KMS-11 (cell line): Measurements from ENCODE around the gene TFF3.

Experiments
- H2AFZ ChIP-seq: fragments of 200-600 bp; sonication (generic); 2 replicates; pipeline ENCODE4 v1.6.1; 2016; ENCODE audit warnings: antibody characterized with exemption, mixed run types, low read depth
- H3K27ac ChIP-seq: fragments of 200-600 bp; sonication (generic); 2 replicates; pipeline ENCODE4 v1.6.1; 2016; ENCODE audit warnings: mild to moderate bottlenecking, mixed run types
- H3K27me3 ChIP-seq: fragments of 200-600 bp; sonication (generic); 2 replicates; pipeline ENCODE4 v1.6.1; 2017; ENCODE audit warnings: mild to moderate bottlenecking, low read depth, mixed run types, moderate library complexity; ENCODE audit not compliant: insufficient read depth
- H3K36me3 ChIP-seq: fragments of 200-600 bp; sonication (generic); 2 replicates; pipeline ENCODE4 v1.6.1; 2017; ENCODE audit warnings: mild to moderate bottlenecking, mixed run types; ENCODE audit not compliant: insufficient read depth
- H3K4me1 ChIP-seq: fragments of 200-600 bp; sonication (generic); 2 replicates; pipeline ENCODE4 v1.6.1; 2016; ENCODE audit warnings: mild to moderate bottlenecking, low read depth, mixed run types; ENCODE audit not compliant: poor library complexity, severe bottlenecking
- H3K4me2 ChIP-seq: fragments of 200-600 bp; sonication (generic); 2 replicates; pipeline ENCODE4 v1.7.0; 2016; ENCODE audit warnings: mild to moderate bottlenecking, mixed run types
- H3K4me3 ChIP-seq: fragments of 200-600 bp; sonication (generic); IDR thresholded peaks from 2 replicates; pipeline ENCODE4 v1.6.1; 2017; ENCODE audit warnings: low read depth, low read length, mixed read lengths; ENCODE audit not compliant: insufficient read depth
- H3K79me2 ChIP-seq: fragments of 200-600 bp; sonication (generic); 2 replicates; pipeline ENCODE4 v1.6.1; 2016; ENCODE audit warnings: low read depth, mixed run types; ENCODE audit not compliant: insufficient read depth
- H3K9ac ChIP-seq: fragments of 200-600 bp; sonication (generic); 2 replicates; pipeline ENCODE4 v1.6.1; 2016; ENCODE audit warnings: mild to moderate bottlenecking, mixed run types
- H4K20me1 ChIP-seq: fragments of 200-600 bp; sonication (generic); 2 replicates; pipeline ENCODE4 v1.6.1; 2016; ENCODE audit warnings: mild to moderate bottlenecking, mixed run types; ENCODE audit not compliant: insufficient read depth
- TF ChIP-seq, protein P1 (sequence below): fragments of 200-600 bp; sonication (generic); conservative IDR thresholded peaks from 2 replicates; pipeline ENCODE4 v1.6.1; 2017; ENCODE audit warnings: low read depth, mild to moderate bottlenecking, antibody characterized with exemption, low read length, moderate library complexity, mixed read lengths

The TFF3 gene

DNA sequence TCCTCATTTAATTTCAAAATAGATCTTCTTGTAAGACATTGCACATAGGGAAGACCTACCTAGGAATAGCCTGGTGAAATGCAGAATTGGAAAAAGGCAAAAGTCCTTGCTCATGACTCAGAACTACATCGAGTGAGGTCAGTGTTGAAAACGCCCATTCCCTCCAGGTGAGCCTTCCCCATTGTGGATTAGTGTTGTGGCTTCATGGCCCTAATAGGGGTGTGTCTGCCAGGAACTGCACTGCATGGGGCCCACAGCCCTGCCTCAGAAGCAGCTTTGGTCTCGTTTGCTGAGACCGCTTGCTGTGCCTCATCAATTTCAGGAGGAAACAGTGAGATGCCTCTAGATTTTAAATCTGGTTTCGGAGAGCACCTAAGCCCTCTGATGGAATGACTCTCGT lies 17.0 kb downstream of the TFF3 start:
- no peaks in the 10 kb centered on the region for H4K20me1 ChIP-seq
- H3K4me3 ChIP-seq = no peak overlapping the region
- no peak overlapping the region for H3K27ac ChIP-seq
- no peaks in the 10 kb centered on the region for H3K36me3 ChIP-seq
- peaks cover 3% of the 10 kb centered on the region; the same call in 1 of the 2 replicates for H3K27me3 ChIP-seq
- TF ChIP-seq, protein P1, sequence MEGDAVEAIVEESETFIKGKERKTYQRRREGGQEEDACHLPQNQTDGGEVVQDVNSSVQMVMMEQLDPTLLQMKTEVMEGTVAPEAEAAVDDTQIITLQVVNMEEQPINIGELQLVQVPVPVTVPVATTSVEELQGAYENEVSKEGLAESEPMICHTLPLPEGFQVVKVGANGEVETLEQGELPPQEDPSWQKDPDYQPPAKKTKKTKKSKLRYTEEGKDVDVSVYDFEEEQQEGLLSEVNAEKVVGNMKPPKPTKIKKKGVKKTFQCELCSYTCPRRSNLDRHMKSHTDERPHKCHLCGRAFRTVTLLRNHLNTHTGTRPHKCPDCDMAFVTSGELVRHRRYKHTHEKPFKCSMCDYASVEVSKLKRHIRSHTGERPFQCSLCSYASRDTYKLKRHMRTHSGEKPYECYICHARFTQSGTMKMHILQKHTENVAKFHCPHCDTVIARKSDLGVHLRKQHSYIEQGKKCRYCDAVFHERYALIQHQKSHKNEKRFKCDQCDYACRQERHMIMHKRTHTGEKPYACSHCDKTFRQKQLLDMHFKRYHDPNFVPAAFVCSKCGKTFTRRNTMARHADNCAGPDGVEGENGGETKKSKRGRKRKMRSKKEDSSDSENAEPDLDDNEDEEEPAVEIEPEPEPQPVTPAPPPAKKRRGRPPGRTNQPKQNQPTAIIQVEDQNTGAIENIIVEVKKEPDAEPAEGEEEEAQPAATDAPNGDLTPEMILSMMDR = no peak
- H3K4me2 ChIP-seq = no peak overlapping the region
- no peaks in the 10 kb centered on the region for H3K4me1 ChIP-seq
- no peaks in the 10 kb centered on the region for H3K79me2 ChIP-seq
- H3K9ac ChIP-seq = no peak overlapping the region
- H2AFZ ChIP-seq = no peak overlapping the region

GRCh38 chr21:42297377-42297776 lies 17.8 kb downstream of the TFF3 start:
- no peaks in the 10 kb centered on the region for H4K20me1 ChIP-seq
- H3K79me2 ChIP-seq = no peaks in the 10 kb centered on the region
- TF ChIP-seq, protein P1 = no peak
- H3K27ac ChIP-seq = no peak overlapping the region
- peaks cover 3% of the 10 kb centered on the region; the same call in 1 of the 2 replicates for H3K27me3 ChIP-seq
- H3K4me1 ChIP-seq = no peaks in the 10 kb centered on the region
- no peak overlapping the region for H3K4me2 ChIP-seq
- H3K36me3 ChIP-seq = no peaks in the 10 kb centered on the region
- no peak overlapping the region for H3K4me3 ChIP-seq
- H3K9ac ChIP-seq = no peak overlapping the region
- no peak overlapping the region for H2AFZ ChIP-seq

DNA sequence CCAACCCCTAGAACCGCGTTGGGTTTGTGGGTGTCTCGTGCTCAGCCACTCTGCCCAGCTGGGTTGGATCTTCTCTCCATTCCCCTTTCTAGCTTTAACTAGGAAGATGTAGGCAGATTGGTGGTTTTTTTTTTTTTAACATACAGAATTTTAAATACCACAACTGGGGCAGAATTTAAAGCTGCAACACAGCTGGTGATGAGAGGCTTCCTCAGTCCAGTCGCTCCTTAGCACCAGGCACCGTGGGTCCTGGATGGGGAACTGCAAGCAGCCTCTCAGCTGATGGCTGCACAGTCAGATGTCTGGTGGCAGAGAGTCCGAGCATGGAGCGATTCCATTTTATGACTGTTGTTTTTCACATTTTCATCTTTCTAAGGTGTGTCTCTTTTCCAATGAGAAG lies 18.7 kb downstream of the TFF3 start:
- H3K4me2 ChIP-seq = no peak overlapping the region
- no peak overlapping the region for H3K27ac ChIP-seq
- no peaks in the 10 kb centered on the region for H3K79me2 ChIP-seq
- H3K9ac ChIP-seq = no peak overlapping the region
- H3K4me1 ChIP-seq = no peaks in the 10 kb centered on the region
- no peak overlapping the region for H3K4me3 ChIP-seq
- H2AFZ ChIP-seq = no peak overlapping the region
- no peaks in the 10 kb centered on the region for H4K20me1 ChIP-seq
- TF ChIP-seq, protein P1 = no peak
- peaks cover 3% of the 10 kb centered on the region; the same call in 1 of the 2 replicates for H3K27me3 ChIP-seq
- no peaks in the 10 kb centered on the region for H3K36me3 ChIP-seq

- H3K4me3 ChIP-seq = no peak overlapping the region
- H4K20me1 ChIP-seq = no peaks in the 10 kb centered on the region
- peaks cover 3% of the 10 kb centered on the region; the same call in 1 of the 2 replicates for H3K27me3 ChIP-seq
- TF ChIP-seq, protein P1 = no peak
- H3K36me3 ChIP-seq = no peaks in the 10 kb centered on the region
- no peaks in the 10 kb centered on the region for H3K79me2 ChIP-seq
- H3K4me2 ChIP-seq = no peak overlapping the region
- no peaks in the 10 kb centered on the region for H3K4me1 ChIP-seq
- no peak overlapping the region for H2AFZ ChIP-seq
- no peak overlapping the region for H3K27ac ChIP-seq
- H3K9ac ChIP-seq = no peak overlapping the region
Observed at GRCh38 chr21:42295845-42296244, 19.4 kb downstream of the TFF3 start.
